T-helper 2 cell treated with Interferon-gamma antibody and Interleukin-4, amounts not matched to agents 5 μg/mL and 100 μg/mL, for 36 hours (primary cell): ENCODE measurements around the gene ATF6B.

Source experiments
- DNase-seq: peaks from one replicate; pipeline ENCODE4 v3.0.0; 2021; ENCODE audit warnings: low spot score
- H3K27ac Mint-ChIP-seq: one replicate; pipeline ENCODE4 v1.8.0; 2021; ENCODE audit warnings: mild to moderate bottlenecking, mixed read lengths
- H3K27me3 Mint-ChIP-seq: one replicate; pipeline ENCODE4 v1.8.0; 2021; ENCODE audit warnings: low read depth, mixed read lengths
- H3K36me3 Mint-ChIP-seq: one replicate; pipeline ENCODE4 v1.8.0; 2021; ENCODE audit warnings: low read depth, mixed read lengths
- H3K4me1 Mint-ChIP-seq: one replicate; pipeline ENCODE4 v1.8.0; 2021; ENCODE audit warnings: low read depth, mixed read lengths
- H3K4me3 Mint-ChIP-seq: one replicate; pipeline ENCODE4 v1.8.0; 2022; ENCODE audit warnings: mild to moderate bottlenecking, moderate library complexity, mixed read lengths
- H3K9me3 Mint-ChIP-seq: one replicate; pipeline ENCODE4 v1.8.0; 2021; ENCODE audit warnings: mixed read lengths

The ATF6B gene

GRCh38 chr6:32167154-32167760 lies 39.2 kb upstream of the ATF6B start:
- H3K36me3 Mint-ChIP-seq = peaks cover 26% of the 10 kb centered on the region
- peaks cover 2% of the 10 kb centered on the region for H3K4me1 Mint-ChIP-seq
- no peaks in the 10 kb centered on the region for H3K9me3 Mint-ChIP-seq
- no peak overlapping the region for H3K4me3 Mint-ChIP-seq
- DNase-seq = no peak
- no peaks in the 10 kb centered on the region for H3K27me3 Mint-ChIP-seq
- no peak overlapping the region for H3K27ac Mint-ChIP-seq

- H3K9me3 Mint-ChIP-seq = no peaks in the 10 kb centered on the region
- peaks cover 26% of the 10 kb centered on the region for H3K36me3 Mint-ChIP-seq
- H3K4me3 Mint-ChIP-seq = no peak overlapping the region
- DNase-seq = no peak
- peaks cover 2% of the 10 kb centered on the region for H3K4me1 Mint-ChIP-seq
- no peak overlapping the region for H3K27ac Mint-ChIP-seq
- no peaks in the 10 kb centered on the region for H3K27me3 Mint-ChIP-seq
These were observed 38.5 kb upstream of the ATF6B start for GRCh38 chr6:32166411-32167061.

DNA sequence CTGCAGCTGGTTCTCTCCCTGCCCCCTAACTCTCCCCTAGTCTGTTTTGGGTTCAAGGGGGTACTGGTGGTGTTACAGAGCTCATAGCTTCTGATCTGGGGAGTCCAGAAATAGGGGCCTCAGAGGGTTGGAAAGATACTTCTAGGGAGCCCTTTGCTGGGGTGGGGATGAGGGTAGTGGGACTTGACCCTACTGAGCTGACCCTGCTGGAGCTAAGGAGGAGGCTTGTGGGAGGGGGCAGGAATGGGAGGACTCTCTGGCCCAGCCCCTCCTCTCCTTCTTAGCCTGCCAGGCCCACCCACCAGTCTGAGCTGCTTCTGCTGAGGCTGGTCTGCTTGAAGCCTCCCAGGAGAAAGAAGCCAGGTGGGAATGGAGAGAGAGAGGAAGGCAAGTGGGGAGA lies 36.2 kb upstream of the ATF6B start, which contains the start of gene EGFL8:
TSS of gene EGFL8 (plus strand) at position 301 of the 400 bp plus-strand sequence. CDS start 1,571 bp downstream, outside the sequence.
- no peak within 1 kb of the TSS for H3K27ac Mint-ChIP-seq
- H3K4me3 Mint-ChIP-seq = no peak within 1 kb of the TSS
- H3K36me3 Mint-ChIP-seq = peaks cover 15% of the 10 kb centered on the region

DNA sequence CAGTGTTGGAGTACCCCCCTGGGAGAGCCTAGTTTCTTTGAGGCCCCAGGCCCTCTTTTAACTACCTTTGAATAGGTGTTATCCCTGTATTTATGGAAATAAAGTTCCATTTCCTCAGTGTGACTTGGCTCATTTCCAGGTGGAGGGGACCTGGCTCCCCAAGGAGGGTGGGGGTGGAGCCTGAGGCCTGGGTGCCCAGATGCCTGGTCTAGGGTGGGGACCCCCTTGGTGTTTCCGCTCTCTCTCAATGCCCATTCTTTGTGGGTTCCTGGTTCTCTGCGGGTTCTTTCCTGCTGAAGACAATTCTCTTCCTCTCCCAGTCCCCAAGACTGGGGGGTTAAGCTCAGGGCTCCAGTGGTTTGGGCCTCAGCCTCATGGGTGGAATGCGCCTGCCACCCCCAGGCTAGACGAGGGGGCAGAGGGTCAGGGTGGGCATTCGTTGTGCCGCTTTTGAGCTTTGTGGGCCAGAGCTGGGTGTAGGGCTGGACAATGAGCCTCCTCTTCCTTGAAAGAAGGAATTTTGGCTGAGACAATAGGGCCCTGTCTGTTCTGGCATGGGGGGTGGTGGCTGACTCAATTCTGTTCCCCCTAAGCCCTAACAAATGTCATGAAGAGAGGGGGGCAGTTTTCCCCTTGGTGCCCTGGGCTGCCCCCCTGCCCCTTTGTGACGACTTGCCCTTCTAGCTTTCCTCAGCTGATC lies 35.7 kb upstream of the ATF6B start:
- H3K36me3 Mint-ChIP-seq = peaks cover 12% of the 10 kb centered on the region
- no peaks in the 10 kb centered on the region for H3K27me3 Mint-ChIP-seq
- H3K27ac Mint-ChIP-seq = no peak overlapping the region
- no peak overlapping the region for H3K4me3 Mint-ChIP-seq
- H3K4me1 Mint-ChIP-seq = no peaks in the 10 kb centered on the region
- DNase-seq = no peak
- H3K9me3 Mint-ChIP-seq = no peaks in the 10 kb centered on the region

More for the DNA sequence above, 36.2 kb upstream of the ATF6B start, which contains the start of gene EGFL8:
- no peak for DNase-seq
- no peaks in the 10 kb centered on the region for H3K9me3 Mint-ChIP-seq
- H3K4me1 Mint-ChIP-seq = no peaks in the 10 kb centered on the region
- H3K27me3 Mint-ChIP-seq = no peaks in the 10 kb centered on the region

GRCh38 chr6:32158052-32158451 lies 30.0 kb upstream of the ATF6B start:
- Mint-ChIP-seq H3K9me3 (no peaks in the 10 kb centered on the region), H3K27ac (no peak overlapping the region), H3K27me3 (peaks cover 7% of the 10 kb centered on the region), H3K4me1 (peaks cover 16% of the 10 kb centered on the region), H3K36me3 (peaks cover 3% of the 10 kb centered on the region), H3K4me3 (no peak overlapping the region)
- DNase-seq = no peak

- peaks cover 16% of the 10 kb centered on the region for H3K27me3 Mint-ChIP-seq
- H3K36me3 Mint-ChIP-seq = peaks cover 3% of the 10 kb centered on the region
- no peaks in the 10 kb centered on the region for H3K9me3 Mint-ChIP-seq
- peaks cover 19% of the 10 kb centered on the region for H3K4me1 Mint-ChIP-seq
- no peak overlapping the region for H3K27ac Mint-ChIP-seq
- no peak for DNase-seq
- no peak overlapping the region for H3K4me3 Mint-ChIP-seq
These were observed 28.8 kb upstream of the ATF6B start for GRCh38 chr6:32156891-32157290.

GRCh38 chr6:32154514-32155161 lies 26.6 kb upstream of the ATF6B start:
- Mint-ChIP-seq H3K27me3 (peaks cover 31% of the 10 kb centered on the region), H3K4me3 (peak overlapping the region; percentile 99), H3K27ac (peak overlapping the region; percentile 92), H3K4me1 (peaks cover 21% of the 10 kb centered on the region), H3K36me3 (peaks cover 3% of the 10 kb centered on the region), H3K9me3 (no peaks in the 10 kb centered on the region)
- DNase-seq = peak; percentile 56

DNA sequence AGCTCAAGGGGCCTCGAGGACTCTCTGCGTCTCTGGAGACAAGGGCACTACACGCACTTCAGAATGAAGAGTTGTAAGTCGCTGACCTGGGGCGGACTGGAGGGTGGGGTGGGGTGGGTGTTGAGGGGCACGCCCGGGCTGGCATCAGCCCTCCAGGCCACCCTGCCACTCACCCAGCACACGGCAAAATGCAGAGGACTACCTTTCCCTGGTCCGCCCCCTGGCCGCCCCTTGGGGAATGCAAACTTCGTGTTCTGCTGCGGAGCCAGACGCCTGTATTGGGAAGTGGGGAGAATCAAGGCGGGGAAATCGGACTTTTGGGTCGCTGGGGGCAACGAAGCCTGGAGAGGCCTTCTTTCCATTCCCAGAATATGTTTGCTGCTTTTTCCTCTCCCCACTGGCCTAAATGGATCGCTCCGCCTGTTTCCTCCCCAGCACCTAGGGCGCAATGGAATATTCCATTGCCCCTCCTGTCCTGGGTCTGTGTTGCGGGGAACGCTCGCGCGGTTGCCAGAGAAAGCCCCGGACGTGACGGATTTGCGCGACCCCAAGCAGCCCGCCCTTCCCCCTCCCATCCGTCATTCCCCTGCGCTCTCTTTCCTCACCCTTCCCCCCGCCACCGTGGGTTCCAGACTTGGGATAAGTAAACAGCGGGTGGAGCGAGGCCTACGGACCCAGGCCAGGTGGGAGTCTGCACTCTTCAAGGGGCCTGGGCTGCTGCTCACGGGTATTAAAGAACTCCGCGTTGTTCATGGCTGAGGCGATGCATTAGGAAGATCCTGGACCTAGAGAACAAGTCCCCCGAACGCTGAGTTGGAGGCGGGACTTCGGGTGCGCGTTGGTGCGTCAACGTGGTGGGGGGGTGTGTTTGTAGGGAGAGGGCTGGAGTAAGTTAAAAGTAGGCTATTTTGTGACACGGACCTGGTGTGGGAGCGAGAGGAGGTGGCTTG lies 25.8 kb upstream of the ATF6B start, which contains the start of gene PPT2:
TSS of gene PPT2 (plus strand) at position 578 of the 950 bp plus-strand sequence. CDS start 454 bp downstream, outside the sequence.
- peak; percentile 59 for DNase-seq
- Mint-ChIP-seq H3K4me3 (peak within 1 kb of the TSS; percentile 99), H3K9me3 (no peaks in the 10 kb centered on the region), H3K27me3 (peaks cover 36% of the 10 kb centered on the region), H3K36me3 (peaks cover 3% of the 10 kb centered on the region), H3K4me1 (peaks cover 24% of the 10 kb centered on the region), H3K27ac (peak within 1 kb of the TSS; percentile 92)

- H3K9me3 Mint-ChIP-seq = no peaks in the 10 kb centered on the region
These were observed 24.9 kb upstream of the ATF6B start for GRCh38 chr6:32152769-32153563.

DNA sequence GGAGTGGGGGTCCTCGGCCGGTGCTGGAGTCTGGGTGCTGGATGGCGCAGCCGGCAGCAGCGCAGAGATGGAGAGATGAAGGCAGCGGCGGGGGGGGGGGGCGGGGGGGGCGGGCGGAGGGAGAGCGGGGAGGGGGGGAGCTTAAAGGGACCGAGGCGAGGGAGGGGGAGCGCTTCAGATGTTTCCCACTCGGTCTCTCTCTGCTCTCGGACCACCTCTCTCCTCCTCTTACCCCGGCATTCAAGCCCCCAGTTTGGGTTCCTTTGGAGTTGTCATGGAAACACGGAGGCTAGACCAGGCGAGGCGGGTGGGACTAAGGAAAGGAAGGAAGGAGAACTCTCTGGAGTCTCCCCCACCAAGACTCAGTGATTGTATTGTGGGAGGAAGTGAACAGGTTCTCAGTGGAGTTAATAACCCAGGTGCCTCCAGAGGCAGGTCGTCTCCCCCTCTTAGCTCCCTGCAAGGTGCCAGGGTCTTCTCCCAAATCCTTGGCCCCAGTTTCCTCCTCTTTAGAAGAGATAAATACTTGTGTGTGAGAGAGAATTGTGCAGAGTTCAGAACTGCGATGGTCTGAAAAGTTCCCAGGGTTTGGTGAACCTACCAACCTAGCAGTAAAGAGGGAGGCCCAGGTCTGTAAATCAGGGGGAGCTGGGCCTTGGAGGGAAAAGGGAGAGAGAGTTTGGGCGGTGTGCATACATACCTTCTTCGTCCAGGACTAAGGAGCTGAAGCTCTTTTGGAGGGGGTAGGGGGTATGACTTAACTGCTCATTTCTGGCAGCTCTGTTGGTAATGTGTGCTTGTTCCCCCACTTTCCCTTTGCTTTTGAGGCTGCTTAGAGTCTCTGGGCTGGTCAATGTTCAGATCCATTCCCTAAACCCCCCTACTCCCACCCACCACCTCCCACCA lies 24.1 kb upstream of the ATF6B start, which contains the start of gene PRRT1:
TSS of gene PRRT1 (minus strand) at position 77 of the 906 bp plus-strand sequence. CDS start 112 bp downstream, outside the sequence.
- Mint-ChIP-seq H3K4me1 (peaks cover 32% of the 10 kb centered on the region), H3K27ac (no peak within 1 kb of the TSS), H3K27me3 (peaks cover 53% of the 10 kb centered on the region), H3K36me3 (no peaks in the 10 kb centered on the region), H3K9me3 (no peaks in the 10 kb centered on the region), H3K4me3 (peak within 1 kb of the TSS; percentile 57)
- DNase-seq = no peak

More at GRCh38 chr6:32152769-32153563, 24.9 kb upstream of the ATF6B start:
- no peak for DNase-seq
- Mint-ChIP-seq H3K4me3 (peak overlapping the region; percentile 57), H3K27ac (no peak overlapping the region), H3K27me3 (peaks cover 45% of the 10 kb centered on the region), H3K36me3 (peaks cover 3% of the 10 kb centered on the region), H3K4me1 (peaks cover 28% of the 10 kb centered on the region)

GRCh38 chr6:32151181-32151862 lies 23.3 kb upstream of the ATF6B start:
- H3K36me3 Mint-ChIP-seq = no peaks in the 10 kb centered on the region
- H3K9me3 Mint-ChIP-seq = no peaks in the 10 kb centered on the region
- no peak for DNase-seq
- H3K4me1 Mint-ChIP-seq = peaks cover 32% of the 10 kb centered on the region
- peaks cover 61% of the 10 kb centered on the region for H3K27me3 Mint-ChIP-seq
- H3K4me3 Mint-ChIP-seq = no peak overlapping the region
- no peak overlapping the region for H3K27ac Mint-ChIP-seq
